Natural killer cell (primary cell): ENCODE results near the gene JAZF1. TPM values are rescaled to one million over a fixed set of nuclear protein-coding genes. Genes with fewer than 3 reads are reported as not detected.

ENCODE experiments used
- ATAC-seq, 3 donors: fragments of 150-1000 bp in 2 of 3; fragments of 200-7000 bp in 1 of 3; cut with Tn5 transposase; 1 replicate in 1 of 3; 2 replicates in 2 of 3; pipeline ENCODE4 v1.10.0; 2021; ENCODE audit warnings: mild to moderate bottlenecking in 2 of 3, moderate library complexity in 2 of 3
- DNase-seq, 2 donors: peaks; one replicate each; pipeline versions ENCODE4 v3.0.0 to v3.0.0-alpha.2; 2013 to 2021; ENCODE audit warnings: mixed read lengths in 1 of 2
- H3K27ac ChIP-seq: one replicate; pipeline ENCODE4 v1.5.1; 2013; ENCODE audit warnings: mild to moderate bottlenecking, low read length
- H3K27me3 ChIP-seq: one replicate; pipeline ENCODE4 v1.6.1; 2013; ENCODE audit warnings: low read length; ENCODE audit not compliant: control insufficient read depth, insufficient read depth
- H3K36me3 ChIP-seq: one replicate; pipeline ENCODE4 v1.6.1; 2013; ENCODE audit warnings: low read length; ENCODE audit not compliant: control insufficient read depth, insufficient read depth
- H3K4me1 ChIP-seq: one replicate; pipeline ENCODE4 v1.6.1; 2013; ENCODE audit warnings: low read length; ENCODE audit not compliant: control insufficient read depth, insufficient read depth
- H3K4me3 ChIP-seq: one replicate; pipeline ENCODE4 v1.5.1; 2013; ENCODE audit warnings: low read length
- H3K9me3 ChIP-seq: one replicate; pipeline ENCODE4 v1.6.1; 2013; ENCODE audit warnings: low read length; ENCODE audit not compliant: control insufficient read depth, insufficient read depth
- H3K27ac Mint-ChIP-seq, 2 donors: one replicate each; pipeline ENCODE4 v1.8.0; 2022; ENCODE audit warnings: mild to moderate bottlenecking in 2 of 2, mixed read lengths in 2 of 2, moderate library complexity in 1 of 2
- H3K27me3 Mint-ChIP-seq, 2 donors: one replicate each; pipeline ENCODE4 v1.8.0; 2022; ENCODE audit warnings: low read depth in 2 of 2, mixed read lengths in 2 of 2
- H3K36me3 Mint-ChIP-seq: one replicate; pipeline ENCODE4 v1.8.0; 2022; ENCODE audit warnings: mixed read lengths
- H3K4me1 Mint-ChIP-seq, 2 donors: one replicate each; pipeline ENCODE4 v1.8.0; 2022; ENCODE audit warnings: mixed read lengths in 2 of 2
- H3K4me3 Mint-ChIP-seq: one replicate; pipeline ENCODE4 v1.8.0; 2022; ENCODE audit warnings: mild to moderate bottlenecking, moderate library complexity, mixed read lengths
- H3K9me3 Mint-ChIP-seq, 2 donors: one replicate each; pipeline ENCODE4 v1.8.0; 2022; ENCODE audit warnings: mixed read lengths in 2 of 2
- CTCF ChIP-seq: fragments of 200-600 bp; IDR thresholded peaks from one replicate; pipeline ENCODE4 v1.8.0; 2022; ENCODE audit warnings: antibody characterized with exemption
- WGBS: methylation state at CpG from one replicate; pipeline ENCODE4 v1.1.7; 2013; ENCODE audit warnings: missing lambda C conversion rate; ENCODE audit not compliant: insufficient coverage; 5-methylcytosine and 5-hydroxymethylcytosine counted together
- intact Hi-C: fragments of 100-400 bp; cut with micrococcal nuclease; formaldehyde crosslinking; loops from one replicate; pipeline ENCODE4 v1.14.2; 2022
- total RNA-seq, 4 donors: library from RNA; stranded (reverse); fragments of 120-200 nt in 1 of 4; gene quantifications; one replicate each; pipeline versions ENCODE4 v1.2.3 to v1.2.4, GENCODE V29; 2013 to 2022

Gene JAZF1
- total RNA-seq, 3 donors from 2014 or later (not counting 1 experiment from before 2014, with no cell fraction given), result 82.5 to 89.7 (median 87.6) TPM

- TF ChIP-seq CTCF, result no peak
- Histone ChIP-seq H3K27me3 (no peaks in the 10 kb centered on the region), H3K4me3 (no peak overlapping the region), H3K27ac (no peak overlapping the region), H3K9me3 (no peaks in the 10 kb centered on the region), H3K4me1 (peaks cover 3% of the 10 kb centered on the region), H3K36me3 (peaks cover 2% of the 10 kb centered on the region)
- WGBS, result 94% methylated on average over 3 of the region's 3 CpGs
- Mint-ChIP-seq H3K9me3 (no peaks in the 10 kb centered on the region), H3K27ac (peak overlapping the region; percentile 61 to 64), H3K4me1 (peaks cover 70 to 85% of the 10 kb centered on the region in 2 donors), H3K4me3 (no peak overlapping the region), H3K27me3 (no peaks in the 10 kb centered on the region), H3K36me3 (no peaks in the 10 kb centered on the region)
- DNase-seq, result no peak
- intact Hi-C loops, result no loop called here
- ATAC-seq, result peak in 1 of 3 donors; percentile 42
Observed at GRCh38 chr7:28135760-28136159, 44.8 kb downstream of the JAZF1 start.

- Histone ChIP-seq H3K27me3 (no peaks in the 10 kb centered on the region), H3K4me1 (peaks cover 3% of the 10 kb centered on the region), H3K4me3 (no peak overlapping the region), H3K27ac (no peak overlapping the region), H3K9me3 (no peaks in the 10 kb centered on the region), H3K36me3 (peaks cover 2% of the 10 kb centered on the region)
- H3K4me3 Mint-ChIP-seq, result no peak overlapping the region
- TF ChIP-seq CTCF, result no peak
- peak overlapping the region; percentile 21 to 64 for H3K27ac Mint-ChIP-seq
- peaks cover 70 to 85% of the 10 kb centered on the region in 2 donors for H3K4me1 Mint-ChIP-seq
- 93% methylated on average over 3 of the region's 4 CpGs for WGBS
- intact Hi-C loops, result no loop called here
- H3K27me3 Mint-ChIP-seq, result no peaks in the 10 kb centered on the region
- DNase-seq (no peak), ATAC-seq (no peak)
- H3K36me3 Mint-ChIP-seq, result no peaks in the 10 kb centered on the region
- H3K9me3 Mint-ChIP-seq, result no peaks in the 10 kb centered on the region
Observed at GRCh38 chr7:28135315-28135714, 45.3 kb downstream of the JAZF1 start.

GRCh38 chr7:28133872-28134271, 46.7 kb downstream of the JAZF1 start:
- H3K4me1 ChIP-seq, result peaks cover 3% of the 10 kb centered on the region

More at GRCh38 chr7:28133872-28134271, 46.7 kb downstream of the JAZF1 start:
- H3K27me3 Mint-ChIP-seq, result no peaks in the 10 kb centered on the region
- Histone ChIP-seq H3K27me3 (no peaks in the 10 kb centered on the region), H3K27ac (no peak overlapping the region), H3K36me3 (peaks cover 2% of the 10 kb centered on the region), H3K4me3 (no peak overlapping the region), H3K9me3 (no peaks in the 10 kb centered on the region)
- 100% methylated on average over 1 of the region's 1 CpG for WGBS
- DNase-seq (no peak), ATAC-seq (peak; percentile 47 to 78 (median 59))
- no peaks in the 10 kb centered on the region for H3K36me3 Mint-ChIP-seq
- peak overlapping the region; percentile 57 to 81 for H3K27ac Mint-ChIP-seq
- peaks cover 69 to 88% of the 10 kb centered on the region in 2 donors for H3K4me1 Mint-ChIP-seq
- TF ChIP-seq CTCF, result no peak
- intact Hi-C loops, result no loop called here
- H3K9me3 Mint-ChIP-seq, result no peaks in the 10 kb centered on the region
- no peak overlapping the region for H3K4me3 Mint-ChIP-seq
